ENCODE data around the gene PPP2R3A.

DNA sequence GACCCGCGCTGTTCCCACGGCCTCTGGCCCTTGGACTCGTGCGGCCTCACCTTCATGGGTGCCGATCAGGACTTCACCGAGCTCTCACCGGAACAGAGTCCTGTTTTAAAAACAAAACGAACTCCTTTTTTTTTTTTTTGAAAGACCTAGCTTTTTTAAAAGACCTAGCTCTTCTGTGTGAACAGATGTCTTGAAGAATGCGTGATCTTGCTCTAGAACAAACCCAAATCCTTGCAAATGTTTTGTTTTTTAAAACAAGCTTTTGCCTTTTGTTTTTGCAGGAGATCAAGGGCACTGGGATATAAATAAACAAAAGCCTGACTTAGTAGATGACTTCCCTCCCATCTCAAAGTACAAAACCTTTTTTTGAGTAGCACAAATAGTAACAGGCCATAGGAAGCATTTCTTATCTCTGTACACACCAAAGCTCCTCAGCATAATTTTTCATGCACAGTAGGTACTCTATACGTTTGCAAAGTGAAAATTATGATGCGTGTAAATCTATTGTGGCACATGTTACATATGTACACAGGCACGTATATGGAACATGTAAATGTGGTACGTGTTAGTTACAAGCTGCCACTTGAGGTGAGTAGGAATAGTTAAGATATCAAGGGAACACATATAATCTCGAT, 231.7 kb downstream of the PPP2R3A start:
- TF ChIP-seq CTCF (IDR thresholded peaks at IDR 0.05) (no peak), POLR2A (IDR thresholded peaks at IDR 0.05) (no peak)
